ENCODE measurements around the gene GTF3C4.
A peak's percentile ranks its signal among the peaks of the same experiment; 100 is the strongest.

Gene GTF3C4

GRCh38 chr9:132634327-132634726 lies 35.9 kb upstream of the GTF3C4 start:
- no peak for DNase-seq
- Histone ChIP-seq H3K27me3 (ENCODE audit: insufficient read depth, low read depth, severe bottlenecking) (no peaks in the 10 kb centered on the region), H3K27ac (no peak overlapping the region), H3K9me3 (ENCODE audit: severe bottlenecking) (no peaks in the 10 kb centered on the region), H3K36me3 (peaks cover 25% of the 10 kb centered on the region), H3K4me3 (ENCODE audit: low read depth, low read length) (no peak overlapping the region)
- no peak for TF ChIP-seq CTCF (IDR thresholded peaks at IDR 0.05; ENCODE audit: low read depth, low read length)

- DNase-seq, result peak; percentile 47
- H3K9me3 ChIP-seq (ENCODE audit: severe bottlenecking), result no peaks in the 10 kb centered on the region
- H3K36me3 ChIP-seq, result peaks cover 20% of the 10 kb centered on the region
- H3K4me3 ChIP-seq (ENCODE audit: low read depth, low read length), result no peak overlapping the region
- TF ChIP-seq CTCF (IDR thresholded peaks at IDR 0.05; ENCODE audit: low read depth, low read length), result no peak
- no peak overlapping the region for H3K27ac ChIP-seq
- H3K27me3 ChIP-seq (ENCODE audit: insufficient read depth, low read depth, severe bottlenecking), result no peaks in the 10 kb centered on the region
Measured at GRCh38 chr9:132637351-132637750, 32.9 kb upstream of the GTF3C4 start.

- Histone ChIP-seq H3K27ac (no peak overlapping the region), H3K27me3 (ENCODE audit: insufficient read depth, low read depth, severe bottlenecking) (no peaks in the 10 kb centered on the region), H3K36me3 (peaks cover 20% of the 10 kb centered on the region), H3K9me3 (ENCODE audit: severe bottlenecking) (no peaks in the 10 kb centered on the region), H3K4me3 (ENCODE audit: low read depth, low read length) (no peak overlapping the region)
- no peak for DNase-seq
- no peak for TF ChIP-seq CTCF (IDR thresholded peaks at IDR 0.05; ENCODE audit: low read depth, low read length)
Measured at GRCh38 chr9:132637801-132638200, 32.5 kb upstream of the GTF3C4 start.

- DNase-seq, result no peak
- no peaks in the 10 kb centered on the region for H3K9me3 ChIP-seq (ENCODE audit: severe bottlenecking)
- H3K4me3 ChIP-seq (ENCODE audit: low read depth, low read length), result no peak overlapping the region
- no peak overlapping the region for H3K27ac ChIP-seq
- no peaks in the 10 kb centered on the region for H3K27me3 ChIP-seq (ENCODE audit: insufficient read depth, low read depth, severe bottlenecking)
- TF ChIP-seq CTCF (IDR thresholded peaks at IDR 0.05; ENCODE audit: low read depth, low read length), result no peak
- peaks cover 24% of the 10 kb centered on the region for H3K36me3 ChIP-seq
Measured at GRCh38 chr9:132638240-132638639, 32.0 kb upstream of the GTF3C4 start.

- TF ChIP-seq CTCF (IDR thresholded peaks at IDR 0.05; ENCODE audit: low read depth, low read length), result no peak
- Histone ChIP-seq H3K4me3 (ENCODE audit: low read depth, low read length) (no peak overlapping the region), H3K36me3 (peaks cover 33% of the 10 kb centered on the region), H3K27ac (no peak overlapping the region), H3K9me3 (ENCODE audit: severe bottlenecking) (no peaks in the 10 kb centered on the region), H3K27me3 (ENCODE audit: insufficient read depth, low read depth, severe bottlenecking) (no peaks in the 10 kb centered on the region)
- DNase-seq, result no peak
Measured at GRCh38 chr9:132639322-132639721, 30.9 kb upstream of the GTF3C4 start.

GRCh38 chr9:132641216-132641615 lies 29.0 kb upstream of the GTF3C4 start:
- Histone ChIP-seq H3K27ac (no peak overlapping the region), H3K9me3 (ENCODE audit: severe bottlenecking) (no peaks in the 10 kb centered on the region), H3K27me3 (ENCODE audit: insufficient read depth, low read depth, severe bottlenecking) (no peaks in the 10 kb centered on the region), H3K4me3 (ENCODE audit: low read depth, low read length) (no peak overlapping the region), H3K36me3 (peaks cover 50% of the 10 kb centered on the region)
- no peak for DNase-seq
- no peak for TF ChIP-seq CTCF (IDR thresholded peaks at IDR 0.05; ENCODE audit: low read depth, low read length)

Data from WERI-Rb-1 (cell line).